GM18909 (cell line): ENCODE data around the gene ADAMTS4.

ENCODE experiments used
- ATAC-seq: cut with Tn5 transposase; IDR thresholded peaks from one replicate; pipeline ENCODE4 v1.9.1; 2021; ENCODE audit warnings: mild to moderate bottlenecking; ENCODE audit not compliant: unreplicated experiment, poor library complexity

ADAMTS4 gene

GRCh38 chr1:161198194-161198896 lies 509 bp downstream of the ADAMTS4 start:
- ATAC-seq, result no peak

GRCh38 chr1:161197560-161198193 lies 1.2 kb downstream of the ADAMTS4 start:
- no peak for ATAC-seq

- ATAC-seq, result no peak
Observed at GRCh38 chr1:161196521-161197451, 2.1 kb downstream of the ADAMTS4 start.

- no peak for ATAC-seq
Observed at GRCh38 chr1:161196111-161196510, 2.7 kb downstream of the ADAMTS4 start.

GRCh38 chr1:161195171-161195570 lies 3.7 kb downstream of the ADAMTS4 start:
- peak; percentile 56 for ATAC-seq

- ATAC-seq, result no peak
Observed at GRCh38 chr1:161193561-161194235, 5.2 kb downstream of the ADAMTS4 start.

- ATAC-seq, result no peak
Observed at GRCh38 chr1:161192476-161193465, 6.1 kb downstream of the ADAMTS4 start.

GRCh38 chr1:161191971-161192370 lies 6.9 kb downstream of the ADAMTS4 start:
- no peak for ATAC-seq

- ATAC-seq, result no peak
Observed at GRCh38 chr1:161190962-161191521, 7.8 kb downstream of the ADAMTS4 start.

- no peak for ATAC-seq
Observed at GRCh38 chr1:161189036-161189435, 9.8 kb downstream of the ADAMTS4 start.

- no peak for ATAC-seq
Observed at GRCh38 chr1:161188381-161188780, 10.5 kb downstream of the ADAMTS4 start.

- ATAC-seq, result no peak
Observed at GRCh38 chr1:161187311-161187710, 11.5 kb downstream of the ADAMTS4 start.

GRCh38 chr1:161185732-161186311 lies 13.0 kb downstream of the ADAMTS4 start:
- ATAC-seq, result peak; percentile 21

GRCh38 chr1:161185282-161185682 lies 13.6 kb downstream of the ADAMTS4 start:
- peak; percentile 68 for ATAC-seq

- peak; percentile 49 for ATAC-seq
Observed at GRCh38 chr1:161182214-161182613, 16.6 kb downstream of the ADAMTS4 start.

GRCh38 chr1:161180639-161181038 lies 18.2 kb downstream of the ADAMTS4 start:
- ATAC-seq, result no peak

- no peak for ATAC-seq
Observed at GRCh38 chr1:161179698-161180097, 19.2 kb downstream of the ADAMTS4 start.

- no peak for ATAC-seq
Observed at GRCh38 chr1:161177936-161178244, 21.0 kb downstream of the ADAMTS4 start.
